ENCODE results near the gene CACNA2D3.

Gene CACNA2D3

DNA sequence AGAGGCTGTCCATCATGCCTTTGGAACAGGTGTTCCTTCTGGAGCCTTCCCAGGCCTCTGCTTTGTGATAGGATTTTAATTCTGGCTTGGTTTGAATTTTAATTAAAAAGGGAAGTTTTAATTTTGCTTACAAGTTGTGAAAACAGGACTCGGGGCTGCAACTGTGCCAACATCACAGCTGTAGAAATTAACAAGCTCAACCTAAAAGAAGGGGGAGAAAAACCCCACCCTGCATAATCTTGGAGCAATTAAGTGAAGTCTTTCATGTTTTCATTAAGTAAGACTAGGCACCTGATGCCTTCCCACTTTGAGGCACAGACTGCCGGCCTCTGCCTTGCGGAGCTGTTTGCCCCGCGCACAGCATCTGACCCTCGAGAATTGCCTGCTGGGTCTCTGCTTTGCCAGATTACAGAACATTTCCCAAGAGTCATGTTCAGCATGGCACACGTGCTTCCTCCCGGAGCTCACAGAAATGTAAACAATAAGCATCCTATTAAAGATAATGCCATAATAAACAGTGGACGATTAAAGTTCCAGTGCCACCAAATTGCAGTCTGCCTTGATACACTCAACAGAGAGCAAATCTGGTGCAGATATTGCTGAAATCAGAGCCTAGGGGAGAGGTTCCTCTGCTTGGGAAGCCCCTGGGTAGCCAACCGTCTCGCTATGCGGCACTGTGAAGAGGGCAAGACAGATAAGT lies 441.3 kb downstream of the CACNA2D3 start:
- no peaks in the 10 kb centered on the region for H3K27me3 ChIP-seq (ENCODE audit: insufficient read depth, low read depth, severe bottlenecking)
- no peak overlapping the region for H3K27ac ChIP-seq
- TF ChIP-seq, protein P1, sequence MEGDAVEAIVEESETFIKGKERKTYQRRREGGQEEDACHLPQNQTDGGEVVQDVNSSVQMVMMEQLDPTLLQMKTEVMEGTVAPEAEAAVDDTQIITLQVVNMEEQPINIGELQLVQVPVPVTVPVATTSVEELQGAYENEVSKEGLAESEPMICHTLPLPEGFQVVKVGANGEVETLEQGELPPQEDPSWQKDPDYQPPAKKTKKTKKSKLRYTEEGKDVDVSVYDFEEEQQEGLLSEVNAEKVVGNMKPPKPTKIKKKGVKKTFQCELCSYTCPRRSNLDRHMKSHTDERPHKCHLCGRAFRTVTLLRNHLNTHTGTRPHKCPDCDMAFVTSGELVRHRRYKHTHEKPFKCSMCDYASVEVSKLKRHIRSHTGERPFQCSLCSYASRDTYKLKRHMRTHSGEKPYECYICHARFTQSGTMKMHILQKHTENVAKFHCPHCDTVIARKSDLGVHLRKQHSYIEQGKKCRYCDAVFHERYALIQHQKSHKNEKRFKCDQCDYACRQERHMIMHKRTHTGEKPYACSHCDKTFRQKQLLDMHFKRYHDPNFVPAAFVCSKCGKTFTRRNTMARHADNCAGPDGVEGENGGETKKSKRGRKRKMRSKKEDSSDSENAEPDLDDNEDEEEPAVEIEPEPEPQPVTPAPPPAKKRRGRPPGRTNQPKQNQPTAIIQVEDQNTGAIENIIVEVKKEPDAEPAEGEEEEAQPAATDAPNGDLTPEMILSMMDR (IDR thresholded peaks at IDR 0.05; ENCODE audit: low read depth, low read length) = no peak
- peaks cover 4% of the 10 kb centered on the region for H3K9me3 ChIP-seq (ENCODE audit: severe bottlenecking)
- H3K4me3 ChIP-seq (ENCODE audit: low read depth, low read length) = no peak overlapping the region
- DNase-seq = no peak
- H3K36me3 ChIP-seq = no peaks in the 10 kb centered on the region

DNA sequence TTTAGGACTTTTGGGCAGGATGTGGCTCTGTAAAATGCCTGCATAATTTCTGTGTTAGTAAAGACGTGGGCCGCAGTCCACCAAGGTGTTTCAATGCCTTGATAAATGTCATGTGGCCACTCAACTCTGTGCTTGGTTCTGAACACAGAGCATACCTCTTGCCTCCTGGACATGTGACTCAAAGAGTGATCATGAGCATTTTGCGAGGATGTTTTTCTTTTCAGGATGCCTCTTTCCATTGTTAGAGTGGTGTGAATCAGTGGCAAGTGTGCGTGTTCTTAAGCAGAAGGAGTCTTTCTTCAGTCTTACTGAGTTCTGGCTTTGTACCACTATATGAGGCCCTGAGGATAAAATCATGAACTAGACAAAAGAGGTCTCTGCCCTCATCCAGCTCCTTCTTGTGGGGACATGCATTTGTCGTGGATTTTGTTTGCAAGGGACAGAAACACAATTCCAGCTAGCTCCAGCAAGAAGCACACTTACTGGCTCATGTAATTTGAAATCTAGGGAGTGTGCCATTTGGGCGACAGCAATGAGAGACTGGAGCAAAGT lies 442.1 kb downstream of the CACNA2D3 start:
- Histone ChIP-seq H3K27ac (no peak overlapping the region), H3K36me3 (no peaks in the 10 kb centered on the region), H3K9me3 (ENCODE audit: severe bottlenecking) (peaks cover 4% of the 10 kb centered on the region), H3K27me3 (ENCODE audit: insufficient read depth, low read depth, severe bottlenecking) (no peaks in the 10 kb centered on the region), H3K4me3 (ENCODE audit: low read depth, low read length) (no peak overlapping the region)
- no peak for DNase-seq
- TF ChIP-seq, protein P1 (IDR thresholded peaks at IDR 0.05; ENCODE audit: low read depth, low read length) = no peak

DNA sequence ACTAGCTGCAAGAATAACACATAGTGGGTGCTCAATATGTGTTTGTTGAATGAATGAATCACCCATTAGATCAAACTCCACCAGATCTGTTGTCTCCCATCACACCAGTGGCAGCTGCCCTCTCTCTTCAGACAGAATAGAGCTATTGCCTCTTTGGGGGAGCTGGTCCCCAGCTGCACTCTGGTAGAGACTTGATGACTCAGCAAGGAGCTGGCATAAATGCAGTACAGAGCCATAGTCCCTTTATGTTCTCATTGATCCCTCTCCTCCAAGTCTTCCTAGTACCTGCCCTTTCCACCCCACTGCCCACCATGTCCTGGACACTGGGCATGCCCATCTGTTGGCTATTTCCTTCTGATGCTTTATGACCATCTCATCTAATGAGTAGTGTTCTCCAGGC lies 443.6 kb downstream of the CACNA2D3 start:
- no peaks in the 10 kb centered on the region for H3K36me3 ChIP-seq
- H3K27me3 ChIP-seq (ENCODE audit: insufficient read depth, low read depth, severe bottlenecking) = no peaks in the 10 kb centered on the region
- TF ChIP-seq, protein P1 (IDR thresholded peaks at IDR 0.05; ENCODE audit: low read depth, low read length) = no peak
- H3K9me3 ChIP-seq (ENCODE audit: severe bottlenecking) = peaks cover 4% of the 10 kb centered on the region
- DNase-seq = no peak
- H3K27ac ChIP-seq = no peak overlapping the region
- H3K4me3 ChIP-seq (ENCODE audit: low read depth, low read length) = no peak overlapping the region

DNA sequence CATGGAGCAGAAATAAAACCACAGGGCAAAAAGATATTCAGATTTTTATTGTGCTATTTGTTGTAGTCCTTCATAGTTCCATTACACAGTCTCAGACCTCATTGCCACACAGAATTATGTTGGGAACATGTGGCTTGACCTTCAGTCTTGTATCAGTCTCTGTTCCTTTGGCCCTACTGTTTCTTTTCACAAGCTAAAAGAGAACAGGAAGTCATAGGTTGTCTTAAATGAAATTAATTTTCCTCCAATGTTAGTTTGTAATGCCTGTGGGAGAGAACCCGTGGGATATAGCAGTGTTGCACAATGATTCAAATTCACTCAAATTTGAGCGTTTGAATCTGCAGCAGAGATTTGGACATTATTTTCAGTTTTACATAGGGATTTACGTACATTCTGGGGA lies 445.6 kb downstream of the CACNA2D3 start:
- no peak for DNase-seq
- H3K27me3 ChIP-seq (ENCODE audit: insufficient read depth, low read depth, severe bottlenecking) = no peaks in the 10 kb centered on the region
- H3K27ac ChIP-seq = no peak overlapping the region
- H3K36me3 ChIP-seq = no peaks in the 10 kb centered on the region
- TF ChIP-seq, protein P1 (IDR thresholded peaks at IDR 0.05; ENCODE audit: low read depth, low read length) = no peak
- no peak overlapping the region for H3K4me3 ChIP-seq (ENCODE audit: low read depth, low read length)
- H3K9me3 ChIP-seq (ENCODE audit: severe bottlenecking) = no peaks in the 10 kb centered on the region

DNA sequence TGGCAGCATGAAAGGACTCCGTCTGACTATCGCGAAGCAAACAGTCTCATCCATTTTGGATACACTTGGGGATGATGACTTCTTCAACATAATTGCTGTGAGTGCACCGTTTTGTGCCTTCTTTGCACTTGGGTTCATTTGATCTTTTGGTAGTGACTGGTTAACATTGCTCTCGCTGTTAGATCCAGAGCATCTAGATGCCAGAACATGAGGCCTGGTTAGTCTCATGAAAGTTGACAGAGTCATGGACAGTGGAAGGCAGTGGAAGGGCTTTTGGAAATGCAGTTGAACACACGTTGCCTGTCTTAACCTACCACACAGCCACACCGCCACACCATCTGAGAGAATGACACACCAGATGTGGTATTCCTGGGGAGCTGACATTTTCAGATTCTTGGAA lies 447.7 kb downstream of the CACNA2D3 start:
- TF ChIP-seq, protein P1 (IDR thresholded peaks at IDR 0.05; ENCODE audit: low read depth, low read length) = no peak
- DNase-seq = no peak
- Histone ChIP-seq H3K27me3 (ENCODE audit: insufficient read depth, low read depth, severe bottlenecking) (no peaks in the 10 kb centered on the region), H3K27ac (no peak overlapping the region), H3K4me3 (ENCODE audit: low read depth, low read length) (no peak overlapping the region), H3K9me3 (ENCODE audit: severe bottlenecking) (no peaks in the 10 kb centered on the region), H3K36me3 (no peaks in the 10 kb centered on the region)

All from WERI-Rb-1 (cell line).